Thyroid gland (tissue), 4 donors: ENCODE measurements around the gene C1orf35. TPM values are rescaled to one million over a fixed set of nuclear protein-coding genes. Genes with fewer than 3 reads are reported as not detected.

Experiments used
- DNase-seq, 2 donors: peaks; one replicate each; pipeline ENCODE4 v3.0.0-alpha.2; 2019
- H3K27ac ChIP-seq, 3 donors: fragments of 200-600 bp; sonication (generic); 1 replicate in 2 of 3; 2 replicates in 1 of 3; pipeline ENCODE4 v1.5.1; 2016 to 2019; ENCODE audit warnings: mild to moderate bottlenecking in 1 of 3, moderate library complexity in 1 of 3
- H3K27me3 ChIP-seq: fragments of 200-600 bp; sonication (generic); one replicate; pipeline ENCODE4 v1.5.1; 2019
- H3K36me3 ChIP-seq, 2 donors: fragments of 200-600 bp; sonication (generic); one replicate each; pipeline ENCODE4 v1.5.1; 2016 to 2019
- H3K4me1 ChIP-seq, 2 donors: fragments of 200-600 bp; sonication (generic); one replicate each; pipeline ENCODE4 v1.5.1; 2017 to 2019
- H3K4me3 ChIP-seq, 3 donors: fragments of 200-600 bp; sonication (generic); replicated peaks in 1 of 3; 1 replicate in 2 of 3; 2 replicates in 1 of 3; pipeline ENCODE4 v1.5.1; 2016; ENCODE audit warnings: mild to moderate bottlenecking in 1 of 3
- H3K9me3 ChIP-seq: fragments of 200-600 bp; sonication (generic); one replicate; pipeline ENCODE4 v1.5.1; 2017
- POLR2A ChIP-seq, 2 donors: fragments of 450-650 bp; IDR thresholded peaks; one replicate each; pipeline ENCODE4 v1.6.1; 2017; ENCODE audit warnings: antibody characterized with exemption in 2 of 2, mild to moderate bottlenecking in 2 of 2, moderate library complexity in 1 of 2
- WGBS, 2 donors: methylation state at CpG; one replicate each; pipeline ENCODE4 v1.1.5; 2017; 5-methylcytosine and 5-hydroxymethylcytosine counted together
- intact Hi-C: fragments of 100-400 bp; cut with DNase I; formaldehyde crosslinking; loops from one replicate; pipeline ENCODE4 v1.15.1; 2023
- microRNA-seq: library from miRNA; unstranded; fragments of <30 nt; microRNA quantifications from one replicate; pipeline ENCODE4, GENCODE V29; 2016
- small RNA-seq: library from RNA; depleted of rRNA; stranded (forward); fragments of <200 nt; gene quantifications from one replicate; pipeline ENCODE3, GENCODE V24; 2016
- total RNA-seq, 4 donors: library from RNA; depleted of rRNA; stranded (reverse); fragments of >200 nt; gene quantifications; one replicate each; pipeline ENCODE4 v1.2.3, GENCODE V29; 2016
- TF ChIP-seq, protein P1 (sequence below), 6 experiments: fragments of 200-600 bp in 3 of 6; fragments of 450-650 bp in 3 of 6; sonication (generic) in 3 of 6; IDR thresholded peaks; one replicate each; pipeline ENCODE4 v1.5.1; 2016 to 2019; ENCODE audit warnings: antibody characterized with exemption in 6 of 6, mild to moderate bottlenecking in 2 of 6, inconsistent platforms in 1 of 6, moderate library complexity in 1 of 6

Gene C1orf35
- total RNA-seq, 4 donors from 2014 or later = 8.3 to 26.5 (median 13.6) TPM

DNA sequence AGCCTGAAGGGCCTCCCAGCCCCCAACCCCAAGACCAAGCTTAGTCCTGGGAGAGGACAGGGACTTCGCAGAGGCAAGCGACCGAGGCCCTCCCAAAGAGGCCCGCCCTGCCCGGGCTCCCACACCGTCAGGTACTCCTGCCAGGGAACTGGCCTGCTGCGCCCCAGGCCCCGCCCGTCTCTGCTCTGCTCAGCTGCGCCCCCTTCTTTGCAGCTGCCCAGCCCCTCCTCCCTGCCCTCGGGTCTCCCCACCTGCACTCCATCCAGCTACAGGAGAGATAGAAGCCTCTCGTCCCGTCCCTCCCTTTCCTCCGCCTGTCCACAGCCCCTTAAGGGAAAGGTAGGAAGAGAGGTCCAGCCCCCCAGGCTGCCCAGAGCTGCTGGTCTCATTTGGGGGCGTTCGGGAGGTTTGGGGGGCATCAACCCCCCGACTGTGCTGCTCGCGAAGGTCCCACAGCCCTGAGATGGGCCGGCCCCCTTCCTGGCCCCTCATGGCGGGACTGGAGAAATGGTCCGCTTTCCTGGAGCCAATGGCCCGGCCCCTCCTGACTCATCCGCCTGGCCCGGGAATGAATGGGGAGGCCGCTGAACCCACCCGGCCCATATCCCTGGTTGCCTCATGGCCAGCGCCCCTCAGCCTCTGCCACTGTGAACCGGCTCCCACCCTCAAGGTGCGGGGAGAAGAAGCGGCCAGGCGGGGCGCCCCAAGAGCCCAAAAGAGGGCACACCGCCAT, 42.5 kb downstream of the C1orf35 start:
- Histone ChIP-seq H3K27me3 (peaks cover 8% of the 10 kb centered on the region), H3K4me1 (peaks cover 0 to 20% of the 10 kb centered on the region in 2 donors), H3K4me3 (no peak overlapping the region), H3K9me3 (no peaks in the 10 kb centered on the region), H3K27ac (no peak overlapping the region), H3K36me3 (no peaks in the 10 kb centered on the region)
- 20 to 21% methylated on average over 24 to 34 of the region's 34 CpGs for WGBS, 2 donors
- peak in 1 of 2 donors; percentile 2 for DNase-seq
- intact Hi-C loops = no loop called here
- TF ChIP-seq POLR2A (IDR thresholded peaks at IDR 0.05) = no peak
- TF ChIP-seq, protein P1, sequence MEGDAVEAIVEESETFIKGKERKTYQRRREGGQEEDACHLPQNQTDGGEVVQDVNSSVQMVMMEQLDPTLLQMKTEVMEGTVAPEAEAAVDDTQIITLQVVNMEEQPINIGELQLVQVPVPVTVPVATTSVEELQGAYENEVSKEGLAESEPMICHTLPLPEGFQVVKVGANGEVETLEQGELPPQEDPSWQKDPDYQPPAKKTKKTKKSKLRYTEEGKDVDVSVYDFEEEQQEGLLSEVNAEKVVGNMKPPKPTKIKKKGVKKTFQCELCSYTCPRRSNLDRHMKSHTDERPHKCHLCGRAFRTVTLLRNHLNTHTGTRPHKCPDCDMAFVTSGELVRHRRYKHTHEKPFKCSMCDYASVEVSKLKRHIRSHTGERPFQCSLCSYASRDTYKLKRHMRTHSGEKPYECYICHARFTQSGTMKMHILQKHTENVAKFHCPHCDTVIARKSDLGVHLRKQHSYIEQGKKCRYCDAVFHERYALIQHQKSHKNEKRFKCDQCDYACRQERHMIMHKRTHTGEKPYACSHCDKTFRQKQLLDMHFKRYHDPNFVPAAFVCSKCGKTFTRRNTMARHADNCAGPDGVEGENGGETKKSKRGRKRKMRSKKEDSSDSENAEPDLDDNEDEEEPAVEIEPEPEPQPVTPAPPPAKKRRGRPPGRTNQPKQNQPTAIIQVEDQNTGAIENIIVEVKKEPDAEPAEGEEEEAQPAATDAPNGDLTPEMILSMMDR (IDR thresholded peaks at IDR 0.05) = no peak

DNA sequence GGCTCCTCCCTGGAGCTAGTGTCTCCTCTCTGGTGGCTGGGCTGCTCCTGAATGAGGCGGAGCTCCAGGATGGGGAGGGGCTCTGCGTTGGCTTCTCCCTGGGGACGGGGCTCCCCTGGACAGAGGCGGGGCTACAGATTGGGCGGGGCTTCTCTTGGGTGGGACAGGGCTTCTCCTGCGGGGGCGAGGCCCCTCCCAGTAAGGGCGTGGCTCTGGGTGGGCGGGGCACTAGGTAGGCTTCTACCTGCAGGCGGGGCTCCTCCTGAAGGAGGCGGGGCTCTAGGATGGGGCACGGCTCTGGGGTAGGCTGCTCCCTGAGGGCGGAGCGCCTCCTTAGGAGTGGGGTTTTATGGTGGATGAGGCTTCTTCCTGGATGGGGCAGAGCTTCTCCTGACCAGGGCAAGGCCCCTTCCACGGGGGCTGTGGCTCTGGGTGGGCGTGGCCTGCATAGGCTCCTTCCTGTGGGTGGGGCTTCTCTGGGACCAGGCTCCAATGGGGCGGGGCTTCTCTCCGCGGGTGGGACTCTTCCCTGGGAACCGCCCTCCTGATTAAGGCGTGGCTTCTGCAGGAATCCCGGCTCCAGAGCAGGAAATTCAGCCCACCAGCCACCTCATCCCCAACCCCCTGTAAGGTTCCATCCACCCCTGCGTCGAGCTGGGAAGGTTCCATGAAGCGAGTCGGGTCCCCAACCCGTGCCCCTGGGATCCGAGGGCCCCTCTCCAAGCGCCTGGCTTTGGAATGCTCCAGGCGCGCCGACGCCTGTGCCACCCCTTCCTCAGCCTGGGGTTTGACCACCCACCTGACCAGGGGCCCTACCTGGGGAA, 43.3 kb downstream of the C1orf35 start:
- H3K4me1 ChIP-seq = peaks cover 0 to 20% of the 10 kb centered on the region in 2 donors
- H3K27me3 ChIP-seq = peaks cover 8% of the 10 kb centered on the region

GRCh38 chr1:228058949-228059633, 44.0 kb downstream of the C1orf35 start:
- H3K36me3 ChIP-seq = no peaks in the 10 kb centered on the region
- DNase-seq = peak; percentile 24 to 40
- no peaks in the 10 kb centered on the region for H3K9me3 ChIP-seq
- H3K4me1 ChIP-seq = peaks cover 0 to 20% of the 10 kb centered on the region in 2 donors
- TF ChIP-seq, protein P1 (IDR thresholded peaks at IDR 0.05) = no peak
- TF ChIP-seq POLR2A (IDR thresholded peaks at IDR 0.05) = no peak
- no peak overlapping the region for H3K4me3 ChIP-seq
- H3K27ac ChIP-seq = no peak overlapping the region
- 10% methylated on average over 8 to 27 of the region's 66 CpGs for WGBS, 2 donors
- intact Hi-C loops = no loop called here
- peaks cover 8% of the 10 kb centered on the region for H3K27me3 ChIP-seq

More for the DNA sequence above, 43.3 kb downstream of the C1orf35 start:
- TF ChIP-seq POLR2A (IDR thresholded peaks at IDR 0.05) = no peak
- TF ChIP-seq, protein P1 (IDR thresholded peaks at IDR 0.05) = no peak
- H3K9me3 ChIP-seq = no peaks in the 10 kb centered on the region
- peak; percentile 29 to 54 for DNase-seq
- H3K36me3 ChIP-seq = no peaks in the 10 kb centered on the region
- H3K4me3 ChIP-seq = no peak overlapping the region
- WGBS, 2 donors = 3% methylated on average over 6 of the region's 33 CpGs; no CpG with 5 or more reads in 1 of the 2 donors
- no peak overlapping the region for H3K27ac ChIP-seq
- intact Hi-C loops = no loop called here

DNA sequence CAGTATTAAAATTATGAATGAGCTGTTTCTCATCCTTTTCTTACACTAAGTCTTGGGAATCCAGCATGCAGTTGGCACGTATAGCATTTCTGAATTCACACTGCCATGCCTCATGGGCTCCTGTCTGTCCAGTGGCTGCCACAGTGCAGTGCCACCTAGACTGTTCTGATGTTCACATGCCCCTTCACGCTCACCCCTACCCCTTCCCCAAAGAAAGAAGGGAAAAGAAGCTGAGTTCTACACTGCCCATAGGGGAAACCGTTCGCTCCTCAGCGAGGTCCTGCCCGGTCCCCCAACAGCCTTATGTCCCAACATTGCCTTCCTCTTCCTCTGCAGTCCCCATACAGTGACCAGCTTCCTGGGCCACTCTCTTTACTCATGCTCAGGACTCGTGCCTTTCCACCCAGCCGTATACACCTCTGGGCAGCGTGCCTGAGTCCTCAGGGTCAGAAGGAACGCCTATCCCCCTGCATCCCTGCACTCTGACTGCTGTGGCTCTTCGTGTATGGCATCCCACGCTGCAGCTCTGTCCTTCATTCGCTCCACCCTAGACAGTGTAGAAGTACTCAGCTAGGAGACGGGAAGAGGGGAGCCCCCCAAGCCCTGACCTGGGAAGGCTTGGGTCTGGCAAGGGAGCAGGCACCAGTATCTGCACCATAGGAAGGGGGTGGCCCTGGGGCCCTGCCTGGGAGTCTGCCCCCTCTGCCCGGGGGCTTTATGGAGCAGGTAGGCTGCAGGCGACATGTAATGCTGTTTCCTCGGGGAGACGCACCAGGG, 44.8 kb downstream of the C1orf35 start:
- TF ChIP-seq, protein P1 (IDR thresholded peaks at IDR 0.05) = no peak
- TF ChIP-seq POLR2A (IDR thresholded peaks at IDR 0.05) = no peak
- no peaks in the 10 kb centered on the region for H3K36me3 ChIP-seq
- peaks cover 8% of the 10 kb centered on the region for H3K27me3 ChIP-seq
- H3K4me1 ChIP-seq = peaks cover 0 to 20% of the 10 kb centered on the region in 2 donors
- no peaks in the 10 kb centered on the region for H3K9me3 ChIP-seq
- DNase-seq = peak in 1 of 2 donors; percentile 1
- intact Hi-C loops = no loop called here
- H3K4me3 ChIP-seq = no peak overlapping the region
- no peak overlapping the region for H3K27ac ChIP-seq
- WGBS, 2 donors = 56 to 58% methylated on average over 14 of the region's 18 CpGs

Small RNA genes lying within 50 kb of the gene (microRNA-seq; reads per million reads assigned to microRNA genes)
- gene MIR3620 = 2.2 reads per million

Small RNA genes lying within 50 kb of the gene (small RNA-seq; reads per million reads assigned to genes)
- not detected for gene AL359510.1

Other genes starting within 250 kb of the C1orf35 start
- gene WNT9A, start 155.4 kb downstream of the C1orf35 start, total RNA-seq = 1 to 10 TPM; 2.5 to 4.3 (median 3.4) TPM
- gene WNT3A, start 96.3 kb downstream of the C1orf35 start, total RNA-seq = not detected
- gene ARF1, start 20.6 kb downstream of the C1orf35 start, total RNA-seq = 100 to 1,000 TPM; 378 to 457 (median 410) TPM
- gene MRPL55, start 6.0 kb upstream of the C1orf35 start, total RNA-seq = 100 to 1,000 TPM in 1 of 4 donors, 10 to 100 TPM in 3; 23.5 to 125 (median 87.5) TPM
- gene GUK1, start 37.0 kb upstream of the C1orf35 start, total RNA-seq = 100 to 1,000 TPM; 157 to 385 (median 283) TPM
- gene GJC2, start 46.6 kb upstream of the C1orf35 start, total RNA-seq = 10 to 100 TPM in 1 of 4 donors, 1 to 10 TPM in 3; 2.1 to 14.0 (median 3.8) TPM
- gene IBA57, start 62.5 kb upstream of the C1orf35 start, total RNA-seq = 10 to 100 TPM in 2 of 4 donors, 1 to 10 TPM in 2; 4.0 to 15.0 (median 11.7) TPM
- gene OBSCN, start 104.7 kb upstream of the C1orf35 start, total RNA-seq = 10 to 100 TPM; 24.0 to 35.1 (median 31.5) TPM